ENCODE data around the gene SUFU.

The SUFU gene

DNA sequence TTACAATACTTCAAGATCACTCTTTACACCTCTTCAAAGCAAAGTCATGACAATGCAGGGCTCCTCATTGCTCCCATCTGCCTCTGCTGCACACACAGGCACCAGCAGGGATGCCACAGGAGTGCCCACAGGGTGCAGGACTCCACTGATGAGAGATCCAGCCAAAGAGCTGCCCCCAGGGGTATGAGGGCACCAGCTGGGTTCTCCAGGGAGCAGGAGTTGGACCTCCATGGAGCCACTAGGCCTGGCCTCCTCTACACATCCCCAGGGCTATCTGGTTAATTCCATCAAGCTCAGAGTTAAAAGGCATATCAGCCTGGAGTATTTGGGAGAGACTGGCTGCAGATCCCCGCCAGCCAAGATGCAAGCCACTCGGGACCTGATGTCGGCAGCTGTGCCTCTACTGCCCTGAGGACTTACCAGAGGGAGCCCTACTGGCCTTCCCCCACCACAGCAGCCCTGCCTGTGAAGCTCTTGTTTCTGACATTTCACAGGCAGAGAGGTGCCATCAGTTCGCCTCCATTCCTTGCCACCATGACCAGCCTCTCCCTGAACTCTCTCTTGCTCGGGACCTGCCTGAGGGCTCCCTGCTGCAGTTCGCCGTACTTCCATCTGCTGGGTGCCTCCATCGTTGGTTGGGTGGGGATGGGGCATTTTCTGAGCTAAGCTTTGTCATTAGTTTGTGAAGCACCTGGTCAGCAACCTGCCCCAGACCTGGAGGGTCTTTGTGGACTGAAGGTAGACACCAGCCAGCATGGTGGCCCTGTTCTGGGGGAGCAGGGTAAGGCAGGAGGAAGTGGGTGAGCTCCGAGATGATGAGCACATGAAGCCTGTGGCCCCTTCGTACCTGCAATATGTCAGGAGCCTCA is 128.0 kb downstream of the SUFU start:
- DNase-seq (ENCODE audit: low read depth in 2 of 2, low spot score in 1 of 2): no peak

DNA sequence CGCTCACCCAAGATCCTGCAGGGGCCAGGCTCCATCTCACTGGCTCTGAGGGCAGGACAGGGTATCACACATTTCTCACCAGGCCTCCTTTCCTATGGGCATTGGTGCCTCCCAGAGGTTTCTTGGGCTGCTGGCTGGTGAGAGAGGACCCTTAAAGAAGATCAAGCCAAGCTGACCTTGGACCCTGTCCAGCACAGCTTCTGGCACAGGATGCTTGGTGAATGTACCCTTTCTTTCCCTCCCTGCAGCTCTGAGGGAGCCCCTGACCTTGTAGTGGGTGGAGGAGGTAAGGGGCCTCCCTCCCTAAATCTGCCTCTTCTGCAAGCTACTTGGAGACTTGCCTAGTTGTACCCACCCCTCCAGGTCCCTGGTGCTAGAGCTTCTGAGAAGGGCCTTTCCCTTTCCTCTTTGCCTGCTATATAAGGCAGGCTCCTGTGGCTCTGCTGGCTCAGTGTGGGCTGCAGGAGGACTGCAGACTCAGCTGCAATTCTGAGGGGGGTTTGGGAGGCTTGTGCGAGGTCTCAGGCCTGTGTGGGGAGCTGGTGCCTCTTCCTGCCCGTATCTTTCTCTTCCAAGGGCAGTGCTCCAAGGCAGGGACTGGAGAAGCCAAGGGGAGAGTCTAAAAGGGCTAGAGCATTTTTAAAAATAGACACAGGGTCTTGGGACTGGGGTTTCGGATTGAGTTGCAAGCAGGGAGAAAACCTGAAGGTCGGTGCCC is 128.8 kb downstream of the SUFU start:
- no peak for DNase-seq (ENCODE audit: low read depth in 2 of 2, low spot score in 1 of 2)

DNA sequence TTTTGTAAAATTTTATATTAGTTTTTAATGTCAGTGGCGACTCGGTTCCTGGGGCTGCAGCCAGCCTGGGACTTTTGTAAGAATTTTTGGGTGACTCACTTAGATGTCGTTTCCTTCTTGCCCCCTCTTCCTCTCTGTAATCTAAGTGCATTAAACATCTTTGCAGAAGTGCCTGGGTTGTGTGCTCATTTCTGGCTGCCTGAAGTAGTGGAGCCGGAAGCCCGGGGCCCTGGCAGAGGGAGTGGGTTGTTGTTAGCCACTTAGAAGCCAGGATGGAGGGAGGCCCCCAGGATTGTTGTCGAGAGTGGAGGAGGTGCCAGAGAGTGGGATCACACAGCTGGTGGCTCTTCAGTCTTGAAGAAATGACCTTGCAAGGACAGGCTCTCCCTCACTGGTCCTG is 129.5 kb downstream of the SUFU start:
- no peak for DNase-seq (ENCODE audit: low read depth in 2 of 2, low spot score in 1 of 2)

DNA sequence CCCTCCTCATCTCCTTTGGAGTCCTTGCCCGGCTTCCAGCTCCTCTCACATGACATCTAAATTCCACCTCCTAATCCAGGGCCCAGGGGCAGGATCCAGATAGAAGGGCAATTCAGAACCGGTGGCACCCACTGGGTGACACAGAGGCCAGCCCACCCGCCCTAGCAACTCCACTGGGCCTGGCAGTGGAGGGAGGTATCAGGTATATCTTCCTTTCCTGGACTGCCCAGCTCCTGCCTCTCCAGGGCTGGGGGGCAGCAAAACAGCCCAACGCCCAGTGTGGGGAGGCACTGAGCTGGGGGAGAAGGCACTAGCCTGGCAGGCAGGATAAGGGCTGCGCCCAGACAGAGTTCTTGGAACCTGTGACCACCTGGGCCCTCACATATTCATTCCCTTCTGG is 130.1 kb downstream of the SUFU start:
- DNase-seq (ENCODE audit: low read depth in 2 of 2, low spot score in 1 of 2): no peak

DNA sequence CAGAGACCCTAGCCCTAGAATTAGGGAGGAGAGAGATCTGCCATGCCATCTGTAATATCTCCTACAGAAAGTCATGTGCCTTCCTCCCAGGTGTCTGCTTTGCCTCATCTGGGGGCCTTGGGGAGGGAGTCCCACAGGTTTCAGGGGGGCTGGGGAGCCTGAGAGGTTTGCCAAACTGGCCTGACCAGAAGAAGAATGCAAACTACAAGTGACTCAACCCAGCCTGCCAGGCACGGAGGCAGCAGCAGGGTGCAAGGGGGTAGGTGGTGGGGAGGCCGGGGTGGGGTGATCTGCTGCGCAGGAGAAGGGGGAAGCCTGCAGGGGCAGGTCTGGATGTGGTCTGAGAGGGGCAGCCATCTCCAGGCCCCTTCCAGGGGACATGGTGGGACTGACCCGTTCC is 130.9 kb downstream of the SUFU start:
- DNase-seq (ENCODE audit: low read depth in 2 of 2, low spot score in 1 of 2): no peak

DNA sequence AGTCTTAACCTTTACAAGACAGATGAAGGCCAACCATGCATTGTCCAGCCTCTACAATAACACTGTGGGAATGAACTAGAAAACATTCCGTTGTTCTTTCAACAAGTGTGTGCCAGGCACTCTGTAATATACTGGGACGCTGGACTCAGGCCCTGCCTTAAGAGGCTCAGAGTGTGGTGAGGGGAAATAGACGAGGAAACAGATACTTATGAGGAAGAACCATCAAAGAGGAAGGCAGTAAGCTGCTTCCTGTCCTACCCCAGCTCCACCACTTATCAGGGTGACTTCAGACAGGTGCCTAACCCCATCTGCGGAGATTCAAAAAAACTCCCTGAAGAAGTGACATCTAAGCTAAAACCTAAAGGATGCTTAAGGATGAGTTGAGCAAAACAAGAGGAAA is 131.6 kb downstream of the SUFU start:
- no peak for DNase-seq (ENCODE audit: low read depth in 2 of 2, low spot score in 1 of 2)

DNA sequence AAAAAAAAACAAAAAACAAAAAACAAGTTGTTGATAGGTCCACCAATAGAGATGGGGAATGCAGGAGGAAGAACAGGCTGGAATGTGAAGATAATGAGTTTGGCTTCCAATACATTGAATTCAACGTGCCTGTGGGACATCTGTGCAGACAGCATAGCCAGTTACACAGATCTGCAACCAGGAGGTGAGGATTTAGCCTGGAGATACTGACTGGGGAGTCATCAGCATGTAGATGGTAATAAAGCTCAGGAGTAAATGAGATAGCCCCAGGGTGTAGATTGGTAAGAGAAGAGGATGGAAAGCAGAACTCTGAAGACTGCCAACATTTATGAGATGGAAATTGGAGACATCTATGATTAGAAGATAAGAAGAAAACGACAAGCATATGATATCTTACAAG is 135.8 kb downstream of the SUFU start:
- no peak for DNase-seq (ENCODE audit: low read depth in 2 of 2, low spot score in 1 of 2)

DNA sequence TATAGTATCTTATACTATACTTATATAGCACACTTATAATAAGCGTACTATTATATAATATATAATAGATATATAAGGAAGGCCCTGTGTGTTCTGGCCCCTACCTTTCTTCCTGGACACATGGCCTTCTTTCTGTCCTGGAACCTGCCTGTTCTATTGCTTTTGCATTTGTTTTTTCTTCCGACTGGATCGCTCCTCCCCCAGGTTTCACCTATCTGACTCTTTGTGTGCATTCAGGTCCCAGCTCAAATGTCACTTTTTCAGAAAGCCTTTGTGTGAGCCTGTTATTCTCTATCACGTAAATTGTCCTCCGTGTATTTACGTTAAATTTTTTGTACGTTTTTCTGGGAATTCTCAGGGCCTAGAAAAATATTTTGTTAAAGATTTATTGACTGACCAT is 137.6 kb downstream of the SUFU start:
- DNase-seq (ENCODE audit: low read depth in 2 of 2, low spot score in 1 of 2): no peak

DNA sequence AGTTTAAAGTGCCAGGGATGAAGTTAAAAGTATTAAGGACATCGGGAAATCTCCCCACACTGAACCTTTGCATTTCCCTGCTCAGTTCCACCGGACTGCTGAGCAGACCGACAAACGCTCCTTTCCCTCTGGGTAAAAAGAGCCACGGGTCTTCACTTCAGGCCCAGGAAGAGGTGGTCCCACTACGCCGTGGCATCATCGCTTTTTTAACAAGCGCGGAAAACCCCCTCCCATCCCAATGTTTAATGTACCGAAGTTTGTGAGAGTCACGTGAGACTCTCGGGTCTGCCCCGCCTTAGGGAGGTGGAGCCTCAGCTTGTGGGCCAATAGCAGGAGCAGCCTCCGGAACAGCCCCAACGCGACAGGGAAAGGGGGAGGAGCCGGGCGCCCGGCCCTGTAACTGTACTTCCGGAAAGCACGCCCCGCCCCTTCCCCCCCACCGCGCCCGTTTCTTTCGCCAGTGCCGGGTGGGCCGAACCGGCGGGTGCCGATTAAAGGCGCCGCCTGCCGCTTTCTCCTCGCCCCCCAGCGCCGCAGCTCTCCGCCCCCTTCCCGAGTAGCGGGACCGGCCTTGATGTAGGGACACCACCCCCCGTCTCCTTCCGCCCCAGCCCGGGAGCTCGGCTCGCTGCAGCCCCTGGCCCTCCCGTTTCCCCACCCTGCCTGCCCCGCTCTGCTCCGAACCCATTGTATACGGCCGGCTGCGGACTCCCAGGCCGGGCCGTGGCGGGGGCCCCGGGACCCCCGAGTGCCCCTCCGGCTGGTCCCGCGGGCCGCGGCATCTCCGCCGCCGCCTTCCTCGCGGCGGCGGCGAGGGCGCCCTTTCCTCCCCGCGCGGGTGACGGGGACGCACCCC is 138.3 kb downstream of the SUFU start:
- DNase-seq (ENCODE audit: low read depth in 2 of 2, low spot score in 1 of 2): peak; percentile 93 to 98

DNA sequence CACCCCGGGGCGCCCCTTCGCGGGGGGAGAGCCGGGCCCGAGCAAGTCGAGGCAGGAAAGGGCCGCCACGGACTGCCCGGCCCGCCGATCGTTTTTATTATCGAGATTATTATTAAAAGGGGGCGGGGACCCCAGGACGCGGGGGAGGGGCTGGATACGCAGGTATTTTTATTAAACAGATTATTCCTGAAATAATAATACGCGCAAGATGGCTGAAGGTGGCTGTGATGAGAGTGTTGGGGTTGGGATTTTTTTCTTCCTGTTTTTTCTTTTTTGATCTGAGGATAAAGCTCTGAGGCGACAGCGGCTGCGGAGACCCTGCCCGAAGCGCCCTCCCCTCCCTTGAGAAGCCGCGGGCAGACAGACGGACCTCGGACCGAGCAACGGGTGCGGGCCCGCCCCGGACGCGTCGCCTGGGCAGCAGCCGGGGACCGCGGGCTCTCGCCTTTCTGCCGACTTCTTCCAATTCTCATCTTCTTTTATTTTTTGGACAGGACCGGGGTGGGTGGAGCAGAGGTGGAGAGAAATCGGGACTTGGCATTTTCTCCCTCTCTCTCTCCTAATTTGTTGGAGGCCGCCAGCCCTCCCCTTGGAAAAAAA is 139.1 kb downstream of the SUFU start:
- DNase-seq (ENCODE audit: low read depth in 2 of 2, low spot score in 1 of 2): no peak

DNA sequence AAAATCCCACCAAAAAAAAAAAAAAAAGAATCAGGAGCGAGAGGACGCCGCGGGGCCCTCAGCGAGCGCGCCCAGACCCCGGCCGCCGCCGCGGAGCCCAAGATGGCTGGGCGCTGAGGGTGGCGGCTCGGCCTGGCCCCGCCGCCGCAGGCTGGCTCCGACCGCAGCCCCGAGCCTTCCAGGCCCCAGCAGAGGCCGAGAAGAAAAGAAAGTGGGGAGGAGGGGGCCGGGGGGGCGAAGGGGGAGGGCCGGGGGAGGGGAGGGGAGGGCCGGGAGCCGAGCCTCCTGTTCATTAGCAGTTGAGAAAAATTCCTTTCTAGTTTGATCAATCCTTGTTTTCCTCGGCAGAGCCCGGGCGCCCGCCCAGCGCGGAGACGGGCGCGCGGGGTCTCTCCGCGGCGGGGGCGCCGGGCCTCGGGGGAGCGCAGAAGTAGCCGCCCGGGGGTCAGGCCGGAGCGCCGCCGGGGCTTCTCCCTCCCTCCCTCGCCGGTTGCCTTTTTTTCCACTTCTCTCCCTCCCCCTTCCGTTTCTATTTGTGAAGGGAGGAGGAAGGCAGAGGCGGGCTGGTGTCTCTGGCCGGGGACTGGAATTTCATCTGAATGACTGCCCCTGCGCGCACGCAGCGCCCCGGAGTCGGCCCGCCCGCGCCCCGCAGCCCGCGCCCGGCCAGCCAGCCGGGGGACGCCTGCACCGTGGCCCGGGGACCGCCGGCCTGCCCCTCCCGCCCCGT is 139.7 kb downstream of the SUFU start:
- no peak for DNase-seq (ENCODE audit: low read depth in 2 of 2, low spot score in 1 of 2)

DNA sequence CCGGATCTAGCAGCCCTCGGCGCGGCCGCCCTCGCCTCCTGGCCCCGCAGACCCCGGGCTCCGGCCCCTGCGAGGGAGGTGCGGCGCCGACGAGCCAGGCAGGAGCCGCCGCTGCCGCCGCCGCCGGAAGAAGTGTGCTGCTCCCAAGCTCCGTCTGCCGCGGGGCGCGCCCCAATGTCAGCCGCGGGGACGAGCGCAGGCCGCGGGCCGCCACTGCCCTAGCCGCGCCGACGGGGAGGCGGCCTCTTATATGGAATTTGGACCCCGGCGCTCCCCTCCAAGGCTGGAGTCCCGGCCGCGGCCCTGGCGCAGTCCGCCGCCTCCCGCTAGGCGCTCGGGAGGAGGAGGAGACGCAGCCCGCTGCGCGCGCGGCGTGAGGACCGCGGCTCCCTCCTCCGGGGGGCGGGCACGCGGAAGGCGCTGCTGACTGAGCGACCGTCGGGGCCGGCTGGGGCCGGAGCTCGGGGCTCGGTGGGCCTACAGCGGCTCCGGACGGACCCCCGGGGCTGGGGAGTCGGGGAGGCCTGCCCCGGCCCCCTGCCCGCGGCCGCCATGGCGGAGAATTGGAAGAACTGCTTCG is 140.4 kb downstream of the SUFU start, which contains the start of gene TRIM8:
TSS of gene TRIM8 (plus strand) at position 414 of the 580 bp plus-strand sequence. CDS start at position 553, 139 bp downstream.
- DNase-seq (ENCODE audit: low read depth in 2 of 2, low spot score in 1 of 2): no peak

DNA sequence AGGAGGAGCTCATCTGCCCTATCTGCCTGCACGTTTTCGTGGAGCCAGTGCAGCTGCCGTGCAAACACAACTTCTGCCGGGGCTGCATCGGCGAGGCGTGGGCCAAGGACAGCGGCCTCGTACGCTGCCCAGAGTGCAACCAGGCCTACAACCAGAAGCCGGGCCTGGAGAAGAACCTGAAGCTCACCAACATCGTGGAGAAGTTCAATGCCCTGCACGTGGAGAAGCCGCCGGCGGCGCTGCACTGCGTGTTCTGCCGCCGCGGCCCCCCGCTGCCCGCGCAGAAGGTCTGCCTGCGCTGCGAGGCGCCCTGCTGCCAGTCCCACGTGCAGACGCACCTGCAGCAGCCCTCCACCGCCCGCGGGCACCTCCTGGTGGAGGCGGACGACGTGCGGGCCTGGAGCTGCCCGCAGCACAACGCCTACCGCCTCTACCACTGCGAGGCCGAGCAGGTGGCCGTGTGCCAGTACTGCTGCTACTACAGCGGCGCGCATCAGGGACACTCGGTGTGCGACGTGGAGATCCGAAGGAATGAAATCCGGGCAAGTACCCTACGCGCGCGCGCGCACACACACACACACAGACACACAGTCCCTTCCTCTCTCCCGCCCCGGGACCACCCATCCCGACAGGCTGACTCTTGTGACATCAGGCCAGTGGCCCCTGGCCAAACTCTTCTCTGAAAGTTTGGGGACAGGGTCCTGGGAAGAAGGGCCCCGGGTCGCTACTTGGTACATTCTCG is 141.0 kb downstream of the SUFU start:
- DNase-seq (ENCODE audit: low read depth in 2 of 2, low spot score in 1 of 2): peak in 1 of 2 donors; percentile 60

DNA sequence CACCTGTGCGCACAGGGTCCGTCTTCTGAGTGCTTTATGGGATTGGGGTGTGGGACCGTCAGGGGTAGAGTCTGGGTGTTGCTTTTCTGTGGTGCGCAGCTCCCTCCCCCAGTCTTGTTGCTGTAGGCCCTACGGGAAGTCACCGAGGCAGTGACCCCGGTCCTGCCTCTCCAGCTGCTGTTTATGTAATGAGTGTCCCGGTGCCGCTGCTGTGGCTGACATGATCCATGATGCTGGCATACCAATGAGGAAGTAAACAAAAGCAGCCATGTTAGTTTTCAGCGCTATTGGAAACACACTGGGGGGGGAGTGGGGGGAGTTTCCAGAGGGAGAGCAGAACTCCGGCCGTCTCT is 141.6 kb downstream of the SUFU start:
- DNase-seq (ENCODE audit: low read depth in 2 of 2, low spot score in 1 of 2): no peak

DNA sequence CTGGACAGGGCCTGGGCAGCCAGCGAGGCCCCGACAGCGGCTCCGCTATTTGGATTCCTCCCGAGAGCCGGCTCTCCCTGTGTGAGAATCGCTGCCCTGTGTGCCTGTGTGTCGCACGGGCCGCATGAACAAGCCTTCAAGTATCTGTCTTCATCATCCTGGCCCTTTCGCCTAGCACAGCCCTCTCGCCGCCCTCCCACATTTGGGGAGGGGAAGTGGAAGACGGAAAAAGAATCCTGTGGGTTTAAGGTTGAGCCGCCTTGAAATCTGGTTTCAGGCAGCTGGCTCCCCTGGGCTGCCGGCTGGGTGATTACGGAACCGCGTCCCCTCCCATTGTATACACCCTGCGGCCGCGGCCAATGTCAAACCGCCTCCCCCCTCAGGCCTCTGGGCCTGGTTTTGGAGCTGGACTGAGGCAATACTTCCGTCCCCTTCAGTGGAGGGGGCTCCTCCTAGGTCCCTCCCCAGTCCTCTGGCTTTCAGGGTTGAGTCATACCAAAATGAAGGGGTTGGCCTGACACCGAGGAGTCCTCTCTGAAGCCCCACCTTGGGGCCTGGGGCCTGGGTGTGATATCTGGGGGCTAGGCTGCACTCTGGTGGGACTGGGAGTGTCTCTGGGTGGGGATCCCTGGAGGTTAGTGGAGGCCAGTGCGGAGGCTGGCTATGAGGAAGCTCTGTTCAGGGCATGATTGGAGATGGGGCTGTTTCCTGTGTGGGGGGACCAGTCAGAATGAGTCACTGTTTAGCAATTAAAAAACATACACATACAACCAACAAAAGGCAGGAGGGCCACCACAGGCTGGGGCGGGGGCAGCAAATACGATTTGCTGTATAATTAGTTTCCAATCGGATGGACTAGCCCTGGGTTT is 142.2 kb downstream of the SUFU start:
- peak; percentile 49 to 60 for DNase-seq (ENCODE audit: low read depth in 2 of 2, low spot score in 1 of 2)

DNA sequence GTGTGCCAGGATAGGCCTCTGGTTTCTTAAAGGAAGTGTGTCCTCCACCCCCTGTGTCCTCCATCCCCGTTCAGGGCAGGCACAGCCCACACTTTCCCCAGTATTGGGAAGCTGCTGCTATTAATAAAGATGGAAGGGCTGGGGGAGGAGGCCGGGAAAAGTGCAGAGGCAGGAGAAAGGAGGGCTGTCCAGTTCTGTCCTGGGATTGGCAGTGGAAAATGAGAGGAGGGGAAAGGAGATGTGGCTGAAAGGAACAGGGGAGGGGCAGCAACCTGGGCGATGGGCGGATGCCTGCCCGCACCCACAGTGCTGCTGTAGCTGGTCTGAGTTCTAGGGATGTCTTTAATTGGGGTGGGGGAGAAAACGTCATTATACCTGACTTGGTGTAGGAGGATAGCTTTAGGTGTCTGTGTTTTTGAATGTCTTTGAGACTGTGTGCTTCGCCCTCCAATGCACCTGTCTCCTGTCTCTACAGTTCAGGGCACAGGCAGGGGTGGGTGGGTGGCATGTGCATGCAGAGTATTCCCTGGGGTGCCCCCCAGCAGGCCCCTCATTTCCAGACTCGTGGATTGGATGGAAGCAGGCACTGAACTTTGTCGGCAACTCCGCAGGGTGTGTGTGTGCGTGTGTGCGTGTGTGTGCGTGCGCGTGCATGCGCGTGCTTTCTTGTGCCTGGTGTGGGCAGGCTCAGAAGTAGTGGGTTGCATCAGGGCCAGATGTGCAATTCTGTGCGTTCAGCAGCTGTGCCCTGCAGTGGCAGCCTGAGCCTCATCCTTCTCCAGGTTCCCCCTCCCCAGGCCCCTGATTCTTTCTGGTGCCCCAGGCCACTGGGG is 143.1 kb downstream of the SUFU start:
- no peak for DNase-seq (ENCODE audit: low read depth in 2 of 2, low spot score in 1 of 2)

DNA sequence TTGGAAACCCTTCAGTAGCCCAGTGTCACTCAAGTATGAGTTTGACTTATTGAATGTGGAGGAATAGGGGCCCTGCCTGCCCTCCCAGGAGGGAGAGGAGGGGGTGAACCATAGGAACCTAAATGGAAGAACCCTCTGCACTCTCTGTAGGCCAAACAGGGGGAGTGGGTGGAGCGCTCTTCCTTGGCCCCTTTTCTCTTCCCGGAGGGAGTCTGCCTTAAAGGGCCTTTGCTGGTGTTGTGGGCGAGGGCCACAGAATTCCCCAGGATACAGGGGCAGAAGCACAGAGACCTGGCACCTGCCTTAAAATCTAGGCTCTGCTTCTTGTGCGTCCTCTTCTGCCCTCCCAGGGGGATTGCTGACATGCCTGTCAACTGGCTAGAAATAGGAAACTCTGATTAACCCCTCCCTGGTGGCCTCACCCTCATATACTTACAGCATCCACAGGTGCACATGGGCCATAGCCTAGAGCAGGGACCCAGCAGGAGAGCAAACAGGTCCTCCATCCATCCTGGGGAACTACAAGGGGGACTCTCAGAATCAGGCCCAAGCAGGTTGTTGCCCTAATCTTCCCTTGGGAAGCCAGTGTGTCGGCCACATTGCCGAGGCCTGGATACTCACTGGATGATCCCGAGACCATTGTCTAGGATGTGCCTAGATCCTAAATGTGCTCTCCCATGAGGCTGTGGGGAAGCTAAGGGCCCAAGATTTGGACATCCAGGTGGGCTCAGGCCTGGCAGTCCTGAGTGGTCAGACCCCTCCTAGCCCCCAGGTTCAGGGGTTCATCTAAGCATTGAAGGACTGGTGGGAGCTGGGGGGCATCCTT is 143.9 kb downstream of the SUFU start:
- DNase-seq (ENCODE audit: low read depth in 2 of 2, low spot score in 1 of 2): no peak
